NCI-H446 treated with DMSO at 0.1 percent for 48 hours (cell line): ENCODE data around the gene MIER3.
"Not testable (repeated sequence)": the region's sequence is repeated elsewhere in the genome, so short reads cannot be mapped to it uniquely, and the experiment has no call there.

Experiments
- DNase-seq: peaks from one replicate; lab custom pipeline; 2025; lab: John Stamatoyannopoulos, UW

Gene MIER3

DNA sequence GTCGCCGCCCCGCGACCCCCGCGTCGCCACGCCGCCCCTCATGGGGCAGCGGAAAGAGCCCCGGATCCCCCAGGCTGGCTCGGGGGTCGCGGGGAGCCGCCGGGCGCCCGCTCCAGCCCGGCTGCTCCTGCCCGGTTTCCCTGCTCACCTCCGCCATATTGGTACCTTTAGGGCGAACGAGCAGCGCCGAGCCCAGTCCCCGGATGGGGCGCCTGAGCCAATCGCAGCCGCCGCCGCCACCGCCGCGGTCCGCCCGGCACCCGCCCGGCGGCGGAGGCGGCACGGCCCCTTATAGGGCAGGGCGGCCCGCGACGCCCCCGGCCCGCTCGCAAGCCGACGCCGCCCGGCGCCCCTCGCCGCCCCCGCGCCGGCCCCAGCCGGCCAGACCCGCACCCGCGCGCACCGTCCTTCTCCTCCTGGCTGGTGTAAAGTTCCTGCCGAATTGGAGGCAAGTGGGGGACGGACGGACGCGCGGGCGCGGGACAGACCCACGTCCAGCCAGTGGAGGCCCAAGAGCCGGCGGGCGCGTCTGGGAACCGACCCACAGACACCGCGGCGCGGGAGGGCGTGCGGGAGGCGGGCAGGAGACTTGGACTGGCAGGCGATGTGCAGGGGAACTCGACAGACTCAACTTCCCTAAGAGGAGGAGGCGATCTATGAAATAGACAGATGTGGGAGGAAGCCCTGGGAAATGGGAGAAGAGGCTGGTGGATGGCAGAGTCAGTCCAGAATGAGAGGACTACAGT lies at the start of gene MIER3:
Gene MIER3 (minus strand): TSS at position 178 of the 746 bp plus-strand sequence. CDS start 21 bp downstream, at position 157.
- peak; percentile 55 for DNase-seq

DNA sequence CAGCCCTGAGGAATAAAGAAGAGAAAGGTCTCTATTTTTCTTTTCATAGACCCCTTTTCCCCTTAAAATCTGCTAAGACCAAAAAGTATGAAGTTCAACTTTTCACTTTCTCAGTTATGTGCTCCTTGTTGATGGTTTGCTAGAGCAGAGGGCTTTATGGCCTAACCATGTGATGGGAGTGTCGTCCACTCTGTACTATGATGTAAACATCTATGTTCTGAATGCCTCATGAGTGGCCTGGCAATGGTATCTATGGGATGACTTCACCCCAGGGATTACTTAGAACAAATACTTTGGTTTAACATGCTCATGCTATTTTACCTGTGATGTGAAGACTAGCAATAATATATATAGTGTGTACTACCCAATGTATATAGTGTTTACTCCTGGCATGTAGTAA lies 43.7 kb upstream of the MIER3 start:
- no peak for DNase-seq

DNA sequence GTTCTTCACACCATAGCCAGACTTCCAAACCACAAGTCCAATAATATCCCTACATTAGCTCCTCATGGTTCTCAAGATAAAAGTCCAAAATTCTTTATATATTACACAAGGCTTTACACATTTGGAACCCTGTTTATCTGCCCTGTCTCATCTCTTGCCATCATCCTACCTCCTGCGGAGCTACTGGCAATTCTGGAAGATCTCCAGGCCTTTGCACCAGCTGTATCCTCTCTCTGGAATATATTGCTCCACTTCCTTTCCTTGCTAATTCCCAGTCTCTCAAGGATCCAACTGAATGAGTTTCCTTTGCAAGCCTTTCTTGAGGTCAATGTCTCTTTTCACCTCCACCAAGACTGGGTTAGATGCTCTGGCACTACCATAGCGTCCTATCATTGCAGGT lies 41.3 kb upstream of the MIER3 start:
- no peak for DNase-seq

GRCh38 chr5:56989676-56990075 lies 37.8 kb upstream of the MIER3 start:
- DNase-seq, result no peak

DNA sequence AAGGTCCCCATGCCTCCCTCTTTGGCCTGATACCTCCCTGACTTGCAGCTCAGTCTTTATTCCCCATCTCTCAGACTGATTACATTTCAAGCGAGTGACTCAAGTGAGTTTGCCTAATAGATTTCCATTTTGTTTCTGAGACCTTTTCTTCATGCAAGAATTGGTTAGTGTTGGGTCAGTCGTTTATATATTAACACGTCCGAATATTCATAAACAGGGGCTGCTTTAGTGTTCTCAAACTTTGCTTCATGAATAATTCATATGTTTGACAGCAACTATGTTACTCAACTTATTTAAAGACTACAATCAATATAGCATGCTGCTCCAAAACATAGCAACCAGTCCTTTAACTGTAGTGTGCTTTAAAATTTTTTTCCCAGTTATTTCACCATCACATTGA lies 36.6 kb upstream of the MIER3 start:
- no peak for DNase-seq

DNA sequence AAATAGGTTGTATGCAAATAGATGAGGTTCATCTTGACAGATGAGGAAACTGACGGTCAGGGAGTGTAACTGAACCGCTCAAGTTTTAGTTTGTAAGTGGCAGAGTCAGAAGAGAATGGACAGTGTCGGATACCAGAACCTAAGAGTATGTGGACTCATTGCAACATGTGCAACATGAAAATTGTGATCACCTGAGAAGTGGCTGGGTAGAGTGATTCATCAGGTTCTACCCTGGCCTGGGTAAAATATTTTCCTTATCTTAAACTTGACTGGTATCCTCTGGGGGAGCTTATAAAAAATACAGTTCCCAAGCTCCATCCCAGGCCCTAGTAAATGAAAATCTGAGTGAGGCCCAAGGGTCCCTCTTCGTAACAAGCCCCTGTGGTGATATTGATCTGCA lies 35.2 kb upstream of the MIER3 start:
- no peak for DNase-seq

DNA sequence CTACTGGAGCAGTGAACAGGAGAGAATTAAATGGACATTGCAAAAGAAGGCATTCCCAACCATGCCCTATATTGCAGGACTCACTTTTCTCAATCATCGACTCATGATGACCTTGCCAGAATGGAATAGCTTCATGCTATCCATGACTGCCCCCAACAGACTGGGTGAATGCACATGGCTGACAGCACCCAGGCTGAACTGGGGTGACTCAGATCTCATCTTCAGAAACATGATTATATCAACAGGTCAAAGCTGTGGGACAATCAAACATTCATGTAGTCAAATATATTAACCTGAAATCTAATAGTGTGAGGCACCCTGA lies 34.7 kb upstream of the MIER3 start:
- DNase-seq, result no peak

DNA sequence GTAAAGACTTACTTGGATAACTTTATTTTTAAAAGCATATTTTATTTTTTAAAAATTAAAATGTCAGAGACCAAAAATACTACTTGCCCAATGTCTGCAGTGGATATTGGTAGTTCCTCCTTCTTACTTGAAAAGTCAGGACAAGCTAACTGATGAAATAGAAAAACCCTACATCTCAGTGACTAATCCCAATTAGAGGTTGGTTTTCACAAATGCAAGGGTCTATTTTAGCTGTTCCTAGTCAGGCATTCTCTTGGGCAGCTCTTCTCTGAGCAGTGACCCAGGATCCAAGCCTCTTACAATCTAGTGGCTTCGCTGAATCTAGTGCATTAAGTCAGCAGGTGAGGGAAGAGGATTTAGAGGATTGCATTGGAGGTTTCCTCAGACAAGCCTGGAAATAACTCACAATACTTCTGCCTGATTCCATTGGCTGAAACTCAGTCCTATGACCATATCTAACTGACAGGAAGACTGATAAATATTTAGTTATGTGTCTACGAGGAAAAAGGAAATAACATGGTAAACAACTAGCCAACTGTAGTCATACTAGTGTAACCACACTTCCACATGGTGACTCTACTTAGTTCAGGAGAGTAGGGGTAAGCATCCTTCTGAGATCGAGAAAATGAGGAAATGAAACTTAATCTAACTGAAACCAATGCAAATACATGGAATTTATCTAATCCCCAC lies 34.2 kb upstream of the MIER3 start:
- no peak for DNase-seq

GRCh38 chr5:56984445-56984844 lies 32.5 kb upstream of the MIER3 start:
- DNase-seq, result no peak

DNA sequence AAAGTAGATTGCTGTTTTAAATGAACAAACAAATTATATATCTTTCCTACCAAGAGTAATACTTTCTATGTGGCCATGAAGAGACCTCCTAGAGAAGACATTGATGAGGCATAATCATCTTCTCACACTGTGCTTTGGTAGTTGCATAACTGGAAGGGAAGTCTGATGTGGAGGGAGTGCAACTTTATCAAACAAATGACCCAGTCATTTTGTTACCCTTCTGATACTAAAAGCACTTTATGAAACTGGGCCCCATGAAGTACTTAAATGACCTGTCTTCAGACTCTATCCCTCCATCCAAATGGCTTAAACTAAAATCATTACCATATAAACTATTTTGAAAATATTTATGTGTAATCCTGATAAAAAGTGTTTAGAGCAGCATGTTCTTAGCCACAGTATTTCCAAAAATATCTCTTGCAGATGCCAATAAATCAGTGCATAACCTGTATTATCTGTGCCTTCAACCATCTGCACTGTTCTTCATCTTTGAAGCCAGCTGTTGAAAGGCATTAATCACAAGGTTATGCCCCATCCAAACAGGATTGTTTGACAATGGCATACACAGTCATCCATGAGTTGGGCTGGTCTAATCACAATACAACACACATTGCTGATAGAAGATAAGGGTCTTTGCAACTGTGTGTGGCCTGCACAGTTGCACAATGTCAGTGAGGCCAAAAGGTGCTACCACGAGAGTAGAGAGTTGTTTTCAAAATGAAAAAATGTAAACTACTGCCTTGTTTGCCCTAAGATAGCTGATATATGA lies 31.9 kb upstream of the MIER3 start:
- DNase-seq, result no peak

- DNase-seq, result no peak
These were observed 29.8 kb upstream of the MIER3 start for GRCh38 chr5:56981548-56982315.

DNA sequence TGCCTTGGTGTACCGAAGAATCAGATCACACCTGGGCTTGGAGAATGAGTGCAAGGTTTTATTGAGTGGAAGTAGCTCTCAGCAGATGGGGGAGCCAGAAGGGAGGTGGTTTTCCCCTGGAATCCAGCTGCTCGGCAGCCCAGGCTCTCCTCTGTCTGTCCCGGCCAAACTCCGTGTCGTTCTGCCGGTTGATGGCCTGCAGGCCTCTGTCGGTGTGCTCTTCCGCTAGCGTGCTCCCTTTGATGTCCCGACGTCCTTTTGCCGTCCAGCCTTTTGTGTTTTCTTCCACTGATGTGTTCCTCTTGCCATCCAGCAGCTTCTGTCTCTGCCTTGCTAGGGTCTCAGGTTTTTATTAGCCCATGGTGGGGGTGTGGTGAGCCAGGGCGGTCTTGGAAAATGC lies 28.0 kb upstream of the MIER3 start:
- DNase-seq, result no peak

GRCh38 chr5:56979526-56979925 lies 27.6 kb upstream of the MIER3 start:
- DNase-seq, result not testable (repeated sequence)

GRCh38 chr5:56977822-56978221 lies 25.9 kb upstream of the MIER3 start:
- DNase-seq, result no peak

DNA sequence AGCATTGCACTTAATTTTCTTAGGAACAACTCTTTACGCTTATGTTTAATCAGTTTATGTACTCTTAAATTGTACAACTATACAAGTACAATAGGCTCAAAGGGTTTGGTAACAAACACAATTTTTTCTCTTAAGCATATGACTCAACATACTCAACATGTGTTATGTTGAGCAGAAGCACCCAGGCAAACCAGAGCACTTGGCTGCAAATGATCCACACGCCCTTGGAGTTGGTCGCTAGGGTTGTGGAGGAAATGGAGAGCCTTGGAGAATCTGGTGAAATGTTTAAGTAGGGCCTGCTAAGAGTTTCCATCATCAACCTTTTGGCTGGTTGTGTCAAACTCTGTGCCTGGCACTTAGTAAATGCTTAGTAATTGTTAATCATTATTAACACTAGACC lies 25.1 kb upstream of the MIER3 start:
- DNase-seq, result no peak

DNA sequence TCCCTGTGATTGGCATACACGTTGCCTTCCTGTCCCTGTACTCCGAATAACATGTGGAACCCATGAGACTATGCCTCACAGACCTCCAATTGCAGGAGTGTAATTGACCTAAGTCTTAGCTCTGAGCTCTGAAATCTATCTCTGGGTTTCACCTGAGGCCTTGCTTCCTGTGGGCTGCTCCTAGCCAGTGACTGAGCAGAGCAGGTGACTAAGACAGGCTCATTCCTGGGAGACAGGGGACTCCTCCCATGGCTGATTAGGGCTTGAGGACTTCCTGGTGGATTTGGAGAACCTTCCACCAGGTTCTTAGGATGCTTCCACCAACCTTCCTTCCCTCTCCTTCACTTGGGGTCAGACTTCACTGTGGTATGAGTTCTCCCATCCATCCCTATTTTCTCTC lies 22.3 kb upstream of the MIER3 start:
- DNase-seq, result no peak

GRCh38 chr5:56973473-56973872 lies 21.6 kb upstream of the MIER3 start:
- no peak for DNase-seq

GRCh38 chr5:56971275-56971674 lies 19.4 kb upstream of the MIER3 start:
- DNase-seq, result no peak

DNA sequence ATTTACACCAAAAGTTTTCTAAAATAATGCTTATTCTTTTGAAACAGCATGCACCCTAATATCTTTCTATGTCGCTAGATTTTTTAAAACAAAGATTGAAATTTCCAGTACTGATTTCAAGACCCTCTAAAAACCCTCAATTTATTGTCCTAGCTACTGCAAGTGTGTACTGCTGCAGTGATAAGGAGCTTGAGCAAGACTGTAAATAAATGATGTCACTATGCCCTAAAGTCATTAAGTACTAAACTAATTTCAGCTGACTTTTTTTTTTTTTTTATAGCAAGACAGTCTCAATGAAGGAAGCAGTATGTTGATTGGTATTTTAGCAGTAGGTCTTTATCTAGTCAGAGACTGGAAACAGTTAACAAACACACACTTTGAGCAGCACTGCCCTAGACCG lies 12.2 kb upstream of the MIER3 start:
- no peak for DNase-seq

DNA sequence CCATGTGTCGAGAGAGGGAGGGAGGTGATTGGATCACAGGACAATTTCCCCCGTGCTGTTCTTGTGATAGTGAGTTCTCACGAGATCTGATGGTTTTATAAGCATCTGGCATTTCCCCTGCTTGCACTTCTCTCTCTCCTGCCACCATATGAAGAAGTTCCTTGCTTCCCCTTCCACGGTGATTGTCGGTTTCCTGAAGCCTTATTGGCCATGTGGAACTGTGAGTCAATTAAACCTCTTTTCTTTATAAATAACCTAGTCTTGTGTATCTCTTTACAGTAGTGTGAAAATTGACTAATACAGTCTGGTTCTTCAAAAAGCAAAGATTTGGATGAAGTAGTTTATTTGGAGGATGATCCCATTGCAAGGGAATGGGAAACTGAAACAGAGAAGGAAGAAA lies 11.3 kb upstream of the MIER3 start:
- DNase-seq, result no peak

- no peak for DNase-seq
These were observed 10.4 kb upstream of the MIER3 start for GRCh38 chr5:56962286-56962685.

DNA sequence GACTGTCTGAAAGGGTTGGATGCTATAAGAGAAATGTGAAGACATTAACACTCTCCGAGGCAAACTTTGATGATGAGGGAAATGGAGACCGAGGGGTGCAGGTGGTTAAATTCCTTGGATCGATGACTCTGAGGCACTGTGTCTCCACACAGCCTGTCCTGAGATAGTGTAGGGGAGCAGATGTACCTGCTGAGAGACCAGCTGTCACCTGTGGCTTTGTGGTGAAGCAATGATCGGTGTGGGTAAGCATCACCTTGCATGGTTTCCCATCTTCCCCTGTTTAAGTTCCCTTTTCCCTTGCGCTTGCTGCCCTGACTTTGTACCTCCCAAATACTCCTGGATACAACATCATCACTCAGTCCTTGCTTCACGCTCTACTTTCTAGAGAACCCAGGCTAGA lies 9.8 kb upstream of the MIER3 start:
- DNase-seq, result no peak
